Neuronal stem cell (in vitro differentiated cells): ENCODE data around the gene NUDT1.

Source experiments
- DNase-seq: peaks from one replicate; pipeline ENCODE4 v3.0.0-alpha.2; 2013; ENCODE audit warnings: low spot score
- H2AFZ ChIP-seq: one replicate; pipeline ENCODE4 v1.6.1; 2013; ENCODE audit warnings: mild to moderate bottlenecking, low read length, inconsistent platforms
- H2AK5ac ChIP-seq: 2 replicates; pipeline ENCODE4 v1.6.1; 2013; ENCODE audit warnings: low read depth, mild to moderate bottlenecking, inconsistent platforms, low read length, moderate library complexity, mixed read lengths
- H2BK120ac ChIP-seq: 2 replicates; pipeline ENCODE4 v1.6.1; 2013; ENCODE audit warnings: low read depth, mild to moderate bottlenecking, inconsistent platforms, low read length, moderate library complexity, mixed read lengths
- H2BK12ac ChIP-seq: one replicate; pipeline ENCODE4 v1.6.1; 2013; ENCODE audit warnings: low read length, inconsistent platforms
- H2BK15ac ChIP-seq: 2 replicates; pipeline ENCODE4 v1.6.1; 2013; ENCODE audit warnings: mild to moderate bottlenecking, low read length, inconsistent platforms, mixed read lengths
- H2BK5ac ChIP-seq: one replicate; pipeline ENCODE4 v1.6.1; 2013; ENCODE audit warnings: inconsistent platforms, mild to moderate bottlenecking, low read length, moderate library complexity
- H3K14ac ChIP-seq: one replicate; pipeline ENCODE4 v1.6.1; 2013; ENCODE audit warnings: low read length, inconsistent platforms
- H3K18ac ChIP-seq: 2 replicates; pipeline ENCODE4 v1.6.1; 2013; ENCODE audit warnings: low read length, inconsistent platforms
- H3K23ac ChIP-seq: 2 replicates; pipeline ENCODE4 v1.6.1; 2013; ENCODE audit warnings: low read depth, mild to moderate bottlenecking, mixed read lengths, low read length, inconsistent platforms; ENCODE audit not compliant: poor library complexity
- H3K27ac ChIP-seq: replicated peaks from 3 replicates; pipeline ENCODE4 v1.5.1; 2013; ENCODE audit warnings: low read length, inconsistent platforms
- H3K27me3 ChIP-seq, 3 experiments: 2 replicates each; pipeline ENCODE4 v1.6.1; 2013; ENCODE audit warnings: low read length in 3 of 3, mild to moderate bottlenecking in 2 of 3, inconsistent platforms in 1 of 3, low read depth in 1 of 3, mixed read lengths in 1 of 3, moderate library complexity in 1 of 3; ENCODE audit not compliant: control insufficient read depth in 3 of 3, insufficient read depth in 3 of 3
- H3K36me3 ChIP-seq, 2 donors: replicated peaks in 1 of 2; 2 replicates each; pipeline ENCODE4 v1.6.1; 2013; ENCODE audit warnings: low read length in 2 of 2; ENCODE audit not compliant: control insufficient read depth in 2 of 2, insufficient read depth in 2 of 2
- H3K4ac ChIP-seq: 2 replicates; pipeline ENCODE4 v1.6.1; 2013; ENCODE audit warnings: inconsistent platforms, mild to moderate bottlenecking, low read length, moderate library complexity
- H3K4me1 ChIP-seq, 2 donors: 1 replicate in 1 of 2; 2 replicates in 1 of 2; pipeline ENCODE4 v1.6.1; 2013; ENCODE audit warnings: low read length in 2 of 2, low read depth in 1 of 2; ENCODE audit not compliant: control insufficient read depth in 2 of 2, insufficient read depth in 1 of 2
- H3K4me2 ChIP-seq: one replicate; pipeline ENCODE4 v1.6.1; 2013; ENCODE audit warnings: mild to moderate bottlenecking, low read length, inconsistent platforms; ENCODE audit not compliant: insufficient read depth, poor library complexity, severe bottlenecking
- H3K4me3 ChIP-seq, 2 donors: 2 replicates each; pipeline ENCODE4 v1.5.1; 2013; ENCODE audit warnings: low read length in 2 of 2, mild to moderate bottlenecking in 2 of 2, inconsistent platforms in 1 of 2, moderate library complexity in 1 of 2
- H3K79me1 ChIP-seq: one replicate; pipeline ENCODE4 v1.6.1; 2013; ENCODE audit warnings: low read depth, mild to moderate bottlenecking, inconsistent platforms, low read length, moderate library complexity
- H3K9ac ChIP-seq: one replicate; pipeline ENCODE4 v1.6.1; 2013; ENCODE audit warnings: mild to moderate bottlenecking, low read depth, low read length, inconsistent platforms; ENCODE audit not compliant: poor library complexity
- H3K9me3 ChIP-seq, 2 donors: replicated peaks in 1 of 2; 2 replicates each; pipeline versions ENCODE3 to v1.6.1; 2013; ENCODE audit warnings: low read length in 2 of 2, mild to moderate bottlenecking in 2 of 2, inconsistent platforms in 1 of 2, low read depth in 1 of 2, mixed read lengths in 1 of 2, moderate library complexity in 1 of 2; ENCODE audit not compliant: control insufficient read depth in 2 of 2, insufficient read depth in 1 of 2
- H4K8ac ChIP-seq: one replicate; pipeline ENCODE4 v1.6.1; 2013; ENCODE audit warnings: low read depth, mild to moderate bottlenecking, inconsistent platforms, low read length, moderate library complexity
- H4K91ac ChIP-seq: one replicate; pipeline ENCODE4 v1.6.1; 2013; ENCODE audit warnings: low read length, low read depth, mild to moderate bottlenecking, inconsistent platforms; ENCODE audit not compliant: poor library complexity
- WGBS, 2 donors: extraction: QIAGEN DNeasy Blood & Tissue Kit; methylation state at CpG; one replicate each; pipeline ENCODE4 v1.1.7; 2013; ENCODE audit warnings: missing lambda C conversion rate in 2 of 2, mixed read lengths in 1 of 2; ENCODE audit not compliant: insufficient read length in 2 of 2, insufficient replicate concordance in 1 of 2; ENCODE audit errors: extremely low coverage in 2 of 2; 5-methylcytosine and 5-hydroxymethylcytosine counted together

Gene NUDT1

GRCh38 chr7:2260820-2261219 is 18.8 kb downstream of the NUDT1 start:
- Histone ChIP-seq H2BK120ac (no peak overlapping the region), H2AK5ac (no peak overlapping the region), H3K27me3 (no peaks in the 10 kb centered on the region), H3K4me3 (no peak overlapping the region), H4K91ac (no peak overlapping the region), H3K14ac (no peak overlapping the region), H2BK15ac (no peak overlapping the region), H2AFZ (no peak overlapping the region), H3K36me3 (peaks cover 25 to 75% of the 10 kb centered on the region in 2 donors), H3K9ac (no peak overlapping the region), H3K4me1 (no peaks in the 10 kb centered on the region), H3K79me1 (peaks cover 2% of the 10 kb centered on the region), H3K23ac (no peak overlapping the region), H2BK5ac (no peak overlapping the region), H4K8ac (no peak overlapping the region), H2BK12ac (no peak overlapping the region), H3K9me3 (no peaks in the 10 kb centered on the region), H3K27ac (no peak overlapping the region), H3K18ac (no peak overlapping the region), H3K4me2 (no peak overlapping the region), H3K4ac (no peak overlapping the region)
- DNase-seq: no peak
- WGBS, 2 donors: no CpG with 5 or more reads among the region's 5 CpGs

- Histone ChIP-seq H3K9ac (no peak overlapping the region), H4K8ac (no peak overlapping the region), H2AFZ (no peak overlapping the region), H3K27me3 (no peaks in the 10 kb centered on the region), H3K4ac (no peak overlapping the region), H3K79me1 (peaks cover 2% of the 10 kb centered on the region), H3K4me2 (no peak overlapping the region), H2BK12ac (no peak overlapping the region), H3K4me1 (no peaks in the 10 kb centered on the region), H2BK120ac (no peak overlapping the region), H3K4me3 (no peak overlapping the region), H3K9me3 (no peaks in the 10 kb centered on the region), H3K18ac (no peak overlapping the region), H2BK15ac (no peak overlapping the region), H4K91ac (no peak overlapping the region), H2AK5ac (no peak overlapping the region), H3K23ac (no peak overlapping the region), H3K14ac (no peak overlapping the region), H3K36me3 (peaks cover 25 to 73% of the 10 kb centered on the region in 2 donors), H2BK5ac (no peak overlapping the region), H3K27ac (no peak overlapping the region)
- no CpG with 5 or more reads among the region's 14 CpGs for WGBS, 2 donors
- DNase-seq: no peak
These were observed 19.6 kb downstream of the NUDT1 start for GRCh38 chr7:2261611-2262010.

GRCh38 chr7:2263176-2263575 is 21.1 kb downstream of the NUDT1 start:
- H3K18ac ChIP-seq: no peak overlapping the region

GRCh38 chr7:2264158-2264557 is 22.1 kb downstream of the NUDT1 start:
- Histone ChIP-seq H2BK12ac (no peak overlapping the region), H3K9me3 (peaks cover 2 to 3% of the 10 kb centered on the region in 2 donors), H2AK5ac (no peak overlapping the region), H2BK5ac (no peak overlapping the region), H4K91ac (no peak overlapping the region), H3K27ac (no peak overlapping the region), H3K4ac (peak overlapping the region; percentile 53), H2BK120ac (no peak overlapping the region), H3K27me3 (no peaks in the 10 kb centered on the region), H3K14ac (no peak overlapping the region), H3K4me1 (no peaks in the 10 kb centered on the region), H2BK15ac (no peak overlapping the region), H3K18ac (no peak overlapping the region), H3K4me3 (no peak overlapping the region), H3K23ac (no peak overlapping the region), H3K9ac (peak overlapping the region; percentile 37), H2AFZ (no peak overlapping the region), H3K4me2 (no peak overlapping the region), H3K79me1 (no peaks in the 10 kb centered on the region), H3K36me3 (peaks cover 21 to 53% of the 10 kb centered on the region in 2 donors), H4K8ac (no peak overlapping the region)
- no CpG with 5 or more reads among the region's 23 CpGs for WGBS, 2 donors
- no peak for DNase-seq

More at GRCh38 chr7:2263176-2263575, 21.1 kb downstream of the NUDT1 start:
- H2BK15ac ChIP-seq: no peak overlapping the region
- H2BK5ac ChIP-seq: peak overlapping the region; percentile 39
- H2AFZ ChIP-seq: no peak overlapping the region
- no peak overlapping the region for H3K14ac ChIP-seq
- no peak overlapping the region for H2AK5ac ChIP-seq
- no peak overlapping the region for H4K91ac ChIP-seq
- no peak overlapping the region for H2BK12ac ChIP-seq
- H3K79me1 ChIP-seq: peaks cover 2% of the 10 kb centered on the region
- H3K27ac ChIP-seq: no peak overlapping the region
- no peak overlapping the region for H3K9ac ChIP-seq
- no peak overlapping the region for H3K4me3 ChIP-seq
- H4K8ac ChIP-seq: no peak overlapping the region
- no peak overlapping the region for H3K4ac ChIP-seq
- no peak overlapping the region for H3K23ac ChIP-seq
- H3K27me3 ChIP-seq: no peaks in the 10 kb centered on the region
- H3K4me2 ChIP-seq: no peak overlapping the region
- no CpG with 5 or more reads among the region's 18 CpGs for WGBS, 2 donors
- no peak overlapping the region for H2BK120ac ChIP-seq
- peaks cover 2 to 3% of the 10 kb centered on the region in 2 donors for H3K9me3 ChIP-seq
- H3K36me3 ChIP-seq: peaks cover 21 to 63% of the 10 kb centered on the region in 2 donors
- no peak for DNase-seq
- H3K4me1 ChIP-seq: no peaks in the 10 kb centered on the region
